ENCODE measurements around the gene PLS3. TPM values are rescaled to one million over a fixed set of nuclear protein-coding genes. Genes with fewer than 3 reads are reported as not detected.

The PLS3 gene
- total RNA-seq, 1 donor from 2014 or later, result 212 TPM

DNA sequence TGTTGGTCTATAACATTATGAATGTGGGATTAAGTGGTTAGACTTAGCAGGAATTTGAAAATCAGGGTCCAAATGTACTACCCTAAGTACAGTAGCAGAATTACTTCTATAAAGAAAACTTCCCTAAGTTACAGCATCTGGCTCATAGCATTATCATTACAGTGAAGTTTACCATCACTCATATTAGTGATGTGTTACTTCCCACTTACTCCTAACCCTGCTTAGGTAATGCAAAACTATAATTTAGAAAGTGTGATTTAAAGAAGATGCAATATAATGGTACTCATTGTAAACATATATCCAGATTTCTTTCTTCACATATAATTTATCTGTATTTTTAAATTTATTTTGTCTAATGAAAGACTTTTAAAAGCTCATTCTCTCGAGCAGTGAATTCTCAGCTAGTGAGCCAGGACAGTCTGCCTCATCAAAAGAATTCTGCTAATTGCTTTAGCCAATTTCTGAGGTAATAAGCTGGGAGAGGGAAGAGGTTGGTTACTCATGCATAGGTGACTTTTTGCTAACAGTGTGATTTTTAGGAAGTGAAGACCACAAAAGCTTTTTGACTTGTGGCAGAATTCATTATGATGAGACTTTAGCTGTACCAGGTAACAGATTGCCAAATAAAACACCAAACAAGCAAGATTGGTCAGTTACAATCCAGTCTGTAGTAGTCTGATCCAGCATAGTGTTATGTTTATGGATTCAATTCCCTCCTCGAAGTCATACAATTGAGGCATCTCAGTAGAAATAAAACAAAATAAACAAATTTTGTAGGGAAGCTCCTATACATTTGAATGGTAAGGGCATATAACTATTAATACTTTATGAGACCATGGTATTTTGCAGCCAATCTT lies 21.0 kb downstream of the PLS3 start:
- Histone ChIP-seq H3K9me3 (no peaks in the 10 kb centered on the region), H3K36me3 (no peaks in the 10 kb centered on the region), H3K4me1 (peaks cover 8% of the 10 kb centered on the region), H3K4me3 (no peak overlapping the region), H3K27ac (peak overlapping the region; percentile 17), H3K27me3 (no peaks in the 10 kb centered on the region)
- no peak for ATAC-seq
- TF ChIP-seq, protein P1, sequence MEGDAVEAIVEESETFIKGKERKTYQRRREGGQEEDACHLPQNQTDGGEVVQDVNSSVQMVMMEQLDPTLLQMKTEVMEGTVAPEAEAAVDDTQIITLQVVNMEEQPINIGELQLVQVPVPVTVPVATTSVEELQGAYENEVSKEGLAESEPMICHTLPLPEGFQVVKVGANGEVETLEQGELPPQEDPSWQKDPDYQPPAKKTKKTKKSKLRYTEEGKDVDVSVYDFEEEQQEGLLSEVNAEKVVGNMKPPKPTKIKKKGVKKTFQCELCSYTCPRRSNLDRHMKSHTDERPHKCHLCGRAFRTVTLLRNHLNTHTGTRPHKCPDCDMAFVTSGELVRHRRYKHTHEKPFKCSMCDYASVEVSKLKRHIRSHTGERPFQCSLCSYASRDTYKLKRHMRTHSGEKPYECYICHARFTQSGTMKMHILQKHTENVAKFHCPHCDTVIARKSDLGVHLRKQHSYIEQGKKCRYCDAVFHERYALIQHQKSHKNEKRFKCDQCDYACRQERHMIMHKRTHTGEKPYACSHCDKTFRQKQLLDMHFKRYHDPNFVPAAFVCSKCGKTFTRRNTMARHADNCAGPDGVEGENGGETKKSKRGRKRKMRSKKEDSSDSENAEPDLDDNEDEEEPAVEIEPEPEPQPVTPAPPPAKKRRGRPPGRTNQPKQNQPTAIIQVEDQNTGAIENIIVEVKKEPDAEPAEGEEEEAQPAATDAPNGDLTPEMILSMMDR (IDR thresholded peaks at IDR 0.05), result no peak
- intact Hi-C loops (cut with DNase I), result no loop called here
- no peak for DNase-seq

DNA sequence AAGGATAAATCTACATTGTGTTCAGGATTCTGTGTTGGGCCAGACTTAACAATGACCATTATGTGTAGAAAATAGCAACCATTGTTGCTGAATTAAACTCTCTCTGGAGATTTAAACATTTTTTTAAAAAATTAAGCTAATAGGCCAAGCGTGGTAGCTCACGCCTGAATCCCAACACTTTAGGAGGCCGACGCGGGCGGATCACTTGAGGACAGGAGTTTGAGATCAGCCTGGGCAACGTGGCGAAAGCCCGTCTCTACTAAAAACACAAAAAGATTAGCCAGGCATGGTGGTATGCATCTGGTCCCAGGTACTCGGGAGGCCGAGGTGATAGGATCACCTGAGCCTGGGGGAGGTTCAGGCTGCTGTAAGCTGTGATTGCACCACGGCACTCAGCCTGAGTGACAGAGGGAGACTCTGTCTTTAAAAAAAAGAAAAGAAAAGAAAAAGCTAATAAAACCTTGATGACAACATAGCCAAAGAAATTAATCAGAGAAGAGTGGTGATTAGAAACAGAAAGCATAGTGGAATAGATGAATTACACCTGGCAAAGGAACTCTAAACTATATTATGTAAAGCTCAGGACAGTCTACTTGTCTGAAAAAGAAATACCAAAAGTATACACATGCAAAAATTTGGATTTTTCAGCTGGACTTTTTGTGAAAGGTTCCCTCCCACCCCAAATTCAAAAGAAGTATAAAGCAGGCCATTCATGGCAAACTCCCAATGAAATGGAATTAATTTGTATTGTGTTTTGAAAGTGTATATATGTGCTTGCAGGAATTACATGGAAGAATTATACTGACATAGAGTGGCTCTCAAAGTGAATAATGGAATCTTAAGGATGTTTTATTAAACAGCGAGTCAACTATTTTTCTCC lies 21.9 kb downstream of the PLS3 start:
- no peaks in the 10 kb centered on the region for H3K27me3 ChIP-seq
- no peak overlapping the region for H3K4me3 ChIP-seq
- H3K36me3 ChIP-seq, result no peaks in the 10 kb centered on the region
- TF ChIP-seq, protein P1 (IDR thresholded peaks at IDR 0.05), result no peak
- H3K4me1 ChIP-seq, result peaks cover 8% of the 10 kb centered on the region
- DNase-seq, result peak; percentile 64
- intact Hi-C loops (cut with DNase I), result no loop called here
- peak; percentile 81 for ATAC-seq
- H3K27ac ChIP-seq, result peak overlapping the region; percentile 17
- H3K9me3 ChIP-seq, result no peaks in the 10 kb centered on the region

DNA sequence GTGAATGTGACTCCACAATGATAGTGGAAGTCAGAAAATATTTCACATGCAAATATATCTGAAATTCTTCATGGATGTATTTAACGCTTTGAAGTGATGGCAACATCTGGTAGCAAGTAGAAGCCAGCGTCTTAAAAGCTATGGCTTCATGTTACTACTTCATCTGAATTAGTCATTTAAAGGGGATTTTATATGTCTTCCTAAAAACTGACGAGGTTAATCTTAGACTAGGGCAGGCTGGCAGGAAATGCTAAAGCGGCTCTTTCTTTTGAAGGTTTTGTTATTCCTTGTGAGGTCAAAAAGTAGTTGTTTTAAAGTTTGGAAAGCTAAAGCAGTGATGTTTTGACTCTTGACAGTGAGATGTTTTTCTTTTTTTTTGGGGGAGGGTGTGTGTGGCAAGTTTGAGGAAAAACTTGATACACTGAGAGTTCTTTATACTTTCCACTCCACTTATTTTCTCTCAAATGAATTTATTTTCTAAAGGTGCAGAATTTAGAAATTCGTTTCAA lies 22.6 kb downstream of the PLS3 start:
- DNase-seq (no peak), ATAC-seq (no peak)
- no peak overlapping the region for H3K4me3 ChIP-seq
- peaks cover 8% of the 10 kb centered on the region for H3K4me1 ChIP-seq
- no peak overlapping the region for H3K27ac ChIP-seq
- TF ChIP-seq, protein P1 (IDR thresholded peaks at IDR 0.05), result no peak
- intact Hi-C loops (cut with DNase I), result no loop called here
- H3K9me3 ChIP-seq, result no peaks in the 10 kb centered on the region
- no peaks in the 10 kb centered on the region for H3K27me3 ChIP-seq
- H3K36me3 ChIP-seq, result no peaks in the 10 kb centered on the region

GRCh38 chrX:115584696-115585095 lies 23.7 kb downstream of the PLS3 start:
- DNase-seq (no peak), ATAC-seq (no peak)
- H3K9me3 ChIP-seq, result no peaks in the 10 kb centered on the region
- no peaks in the 10 kb centered on the region for H3K27me3 ChIP-seq
- H3K4me1 ChIP-seq, result peaks cover 8% of the 10 kb centered on the region
- H3K4me3 ChIP-seq, result no peak overlapping the region
- TF ChIP-seq, protein P1 (IDR thresholded peaks at IDR 0.05), result no peak
- no peaks in the 10 kb centered on the region for H3K36me3 ChIP-seq
- intact Hi-C loops (cut with DNase I), result no loop called here
- no peak overlapping the region for H3K27ac ChIP-seq

- intact Hi-C loops (cut with DNase I), result no loop called here
- no peak for DNase-seq
- H3K27ac ChIP-seq, result no peak overlapping the region
These were observed 27.2 kb downstream of the PLS3 start for GRCh38 chrX:115588179-115588578.

More at GRCh38 chrX:115588179-115588578, 27.2 kb downstream of the PLS3 start:
- TF ChIP-seq, protein P1 (IDR thresholded peaks at IDR 0.05), result no peak
- no peak for ATAC-seq
- no peaks in the 10 kb centered on the region for H3K4me1 ChIP-seq
- H3K9me3 ChIP-seq, result no peaks in the 10 kb centered on the region
- H3K36me3 ChIP-seq, result no peaks in the 10 kb centered on the region
- no peaks in the 10 kb centered on the region for H3K27me3 ChIP-seq
- no peak overlapping the region for H3K4me3 ChIP-seq
